GM23248 (cell line): Measurements from ENCODE around the gene SEMA5A.

ENCODE experiments used
- EZH2 ChIP-seq: fragments of 200-600 bp; sonication (generic); IDR thresholded peaks from 2 replicates; pipeline ENCODE4 v1.6.1; 2018; ENCODE audit warnings: antibody characterized with exemption, mild to moderate bottlenecking; ENCODE audit not compliant: insufficient read depth, poor library complexity, severe bottlenecking
- EZH2phosphoT487 ChIP-seq: fragments of 200-600 bp; sonication (generic); IDR thresholded peaks from 2 replicates; pipeline ENCODE4 v1.6.1; 2018; ENCODE audit warnings: antibody characterized with exemption, moderate library complexity, mild to moderate bottlenecking, low read depth; ENCODE audit not compliant: insufficient read depth

DNA sequence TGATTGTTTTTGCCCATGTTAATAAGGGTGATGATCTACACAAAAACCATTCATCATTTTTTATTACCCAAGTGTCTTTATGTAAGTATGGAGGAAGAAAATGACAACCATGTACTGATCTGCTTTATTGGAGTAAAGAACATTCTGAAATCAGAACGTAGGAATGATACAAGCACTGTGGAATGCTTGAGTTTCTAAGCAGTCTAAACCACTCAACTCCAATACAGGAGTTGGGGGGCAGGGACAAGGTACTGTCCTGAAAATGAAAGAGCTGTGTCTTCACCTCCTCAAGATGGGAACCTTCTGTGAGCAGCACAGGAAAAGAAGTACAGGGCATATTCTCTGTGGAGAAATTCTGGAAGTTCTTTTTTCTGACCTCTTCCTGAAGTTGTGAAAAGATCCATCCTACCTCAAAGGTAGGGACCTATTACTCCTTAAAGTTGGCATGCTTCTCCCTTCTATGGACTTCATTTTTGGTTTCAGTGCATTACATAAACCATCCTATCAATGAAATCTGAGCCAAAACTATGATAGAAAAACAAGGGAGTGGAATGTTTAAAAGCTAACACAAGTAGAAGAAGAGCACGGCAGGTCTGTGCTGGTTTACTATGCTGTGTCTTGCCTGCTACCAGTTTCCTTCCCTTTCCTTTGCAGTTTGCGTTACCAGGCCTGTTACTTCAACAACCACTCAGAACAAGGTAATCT, 202.6 kb downstream of the SEMA5A start:
- no peak for TF ChIP-seq EZH2phosphoT487
- no peak for TF ChIP-seq EZH2
